ENCODE results near the gene TSPEAR.

DNA sequence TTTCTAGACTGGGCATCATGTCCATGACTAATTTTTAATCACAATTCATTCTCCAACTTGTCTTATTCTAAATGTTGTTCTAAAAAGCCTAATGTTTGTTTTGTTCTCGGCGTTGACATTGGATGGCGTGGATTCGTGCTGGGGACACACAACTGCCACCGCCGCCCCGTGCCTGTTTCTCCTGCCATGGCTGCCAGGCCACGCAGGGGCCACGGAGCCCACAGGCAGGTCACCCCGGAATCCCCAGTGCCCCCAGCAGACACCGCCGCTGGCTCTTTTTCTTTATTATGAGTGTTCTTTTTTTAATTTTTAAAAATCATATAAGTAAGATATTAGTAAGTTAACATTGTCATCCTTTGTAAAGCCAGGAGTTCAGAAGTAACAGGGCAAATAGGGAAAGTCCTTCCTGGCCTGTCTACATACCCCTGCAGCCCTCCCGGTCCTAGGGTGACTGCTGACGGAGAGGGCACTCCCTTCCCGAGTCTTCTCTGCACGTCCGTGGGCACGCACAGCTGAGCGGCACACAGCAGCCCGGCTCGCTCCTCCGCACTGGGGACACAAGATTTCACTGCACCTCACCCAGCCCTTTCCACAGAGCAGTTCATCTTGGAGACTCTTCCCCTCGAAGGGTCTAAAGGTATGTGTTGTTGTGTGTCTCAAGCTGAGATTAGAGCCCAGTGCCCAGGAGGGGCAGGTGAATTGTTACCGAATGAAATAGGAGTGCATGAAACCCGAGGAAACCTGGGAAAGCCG, 203.5 kb downstream of the TSPEAR start:
- TF ChIP-seq SIN3A (IDR thresholded peaks at IDR 0.05; ENCODE audit: borderline replicate concordance, insufficient read depth, low read length) (no peak), POLR2AphosphoS5 (IDR thresholded peaks at IDR 0.05; ENCODE audit: low read depth, low read length) (no peak), REST (IDR thresholded peaks at IDR 0.05; ENCODE audit: insufficient read depth in 1 of 2, low read depth in 2 of 2, low read length in 2 of 2) (no peak), TAF1 (IDR thresholded peaks at IDR 0.05; ENCODE audit: borderline replicate concordance, insufficient read depth, low read length) (no peak)

Data from PFSK-1 (cell line).